AG04450 (cell line): ENCODE measurements around the gene KRT25. TPM values are rescaled to one million over a fixed set of nuclear protein-coding genes. Genes with fewer than 3 reads are reported as not detected.
A peak's percentile ranks its signal among the peaks of the same experiment; 100 is the strongest.

Source experiments
- CTCF ChIA-PET: fragments of 300-600, 350-600 bp; formaldehyde crosslinking; extraction: SDS; loops from one replicate; lab custom pipeline; 2022; ENCODE audit warnings: antibody characterized with exemption, inconsistent platforms; lab: Charles Lee
- POLR2A ChIA-PET: fragments of 350-600 bp; formaldehyde crosslinking; extraction: SDS; loops from one replicate; lab custom pipeline; 2021; ENCODE audit warnings: antibody characterized with exemption, inconsistent platforms; lab: Yijun Ruan, JAX
- DNase-seq: peaks from one replicate; pipeline ENCODE4 v3.0.0-alpha.2; 2011; ENCODE audit warnings: low read depth, low spot score
- H3K27ac ChIP-seq: one replicate; pipeline ENCODE4 v1.5.1; 2012; ENCODE audit warnings: low read depth, low read length, control low read depth
- H3K27me3 ChIP-seq: one replicate; pipeline ENCODE4 v1.6.0; 2012; ENCODE audit warnings: low read length; ENCODE audit not compliant: control insufficient read depth, insufficient read depth
- H3K4me3 ChIP-seq: 2 replicates; pipeline ENCODE4 v1.5.1; 2011; ENCODE audit warnings: mild to moderate bottlenecking, low read depth, low read length, control low read depth
- H3K9me3 ChIP-seq: 2 replicates; pipeline ENCODE4 v1.5.1; 2012; ENCODE audit warnings: low read length; ENCODE audit not compliant: control insufficient read depth, insufficient read depth
- polyA plus RNA-seq: library from polyadenylated mRNA; depleted of rRNA; stranded (reverse); fragments of >200 nt; gene quantifications from 2 replicates; pipeline ENCODE4 v1.2.3, GENCODE V29; 2011
- TF ChIP-seq, protein P1 (sequence below): IDR thresholded peaks from 2 replicates; pipeline ENCODE4 v1.5.1; 2011; ENCODE audit warnings: low read depth, low read length, control low read depth, inconsistent platforms

The KRT25 gene
- polyA plus RNA-seq, 1 experiment, result not detected

- no peak overlapping the region for H3K27ac ChIP-seq
- H3K9me3 ChIP-seq, result no peaks in the 10 kb centered on the region; the same call in 1 of the 2 replicates
- H3K27me3 ChIP-seq, result peaks cover 41% of the 10 kb centered on the region
- H3K4me3 ChIP-seq, result no peak overlapping the region
- POLR2A ChIA-PET, result no interaction called here
- CTCF ChIA-PET, result no interaction called here
- TF ChIP-seq, protein P1, sequence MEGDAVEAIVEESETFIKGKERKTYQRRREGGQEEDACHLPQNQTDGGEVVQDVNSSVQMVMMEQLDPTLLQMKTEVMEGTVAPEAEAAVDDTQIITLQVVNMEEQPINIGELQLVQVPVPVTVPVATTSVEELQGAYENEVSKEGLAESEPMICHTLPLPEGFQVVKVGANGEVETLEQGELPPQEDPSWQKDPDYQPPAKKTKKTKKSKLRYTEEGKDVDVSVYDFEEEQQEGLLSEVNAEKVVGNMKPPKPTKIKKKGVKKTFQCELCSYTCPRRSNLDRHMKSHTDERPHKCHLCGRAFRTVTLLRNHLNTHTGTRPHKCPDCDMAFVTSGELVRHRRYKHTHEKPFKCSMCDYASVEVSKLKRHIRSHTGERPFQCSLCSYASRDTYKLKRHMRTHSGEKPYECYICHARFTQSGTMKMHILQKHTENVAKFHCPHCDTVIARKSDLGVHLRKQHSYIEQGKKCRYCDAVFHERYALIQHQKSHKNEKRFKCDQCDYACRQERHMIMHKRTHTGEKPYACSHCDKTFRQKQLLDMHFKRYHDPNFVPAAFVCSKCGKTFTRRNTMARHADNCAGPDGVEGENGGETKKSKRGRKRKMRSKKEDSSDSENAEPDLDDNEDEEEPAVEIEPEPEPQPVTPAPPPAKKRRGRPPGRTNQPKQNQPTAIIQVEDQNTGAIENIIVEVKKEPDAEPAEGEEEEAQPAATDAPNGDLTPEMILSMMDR, result no peak
- no peak for DNase-seq
Observed at GRCh38 chr17:40796846-40797245, 41.7 kb upstream of the KRT25 start.

DNA sequence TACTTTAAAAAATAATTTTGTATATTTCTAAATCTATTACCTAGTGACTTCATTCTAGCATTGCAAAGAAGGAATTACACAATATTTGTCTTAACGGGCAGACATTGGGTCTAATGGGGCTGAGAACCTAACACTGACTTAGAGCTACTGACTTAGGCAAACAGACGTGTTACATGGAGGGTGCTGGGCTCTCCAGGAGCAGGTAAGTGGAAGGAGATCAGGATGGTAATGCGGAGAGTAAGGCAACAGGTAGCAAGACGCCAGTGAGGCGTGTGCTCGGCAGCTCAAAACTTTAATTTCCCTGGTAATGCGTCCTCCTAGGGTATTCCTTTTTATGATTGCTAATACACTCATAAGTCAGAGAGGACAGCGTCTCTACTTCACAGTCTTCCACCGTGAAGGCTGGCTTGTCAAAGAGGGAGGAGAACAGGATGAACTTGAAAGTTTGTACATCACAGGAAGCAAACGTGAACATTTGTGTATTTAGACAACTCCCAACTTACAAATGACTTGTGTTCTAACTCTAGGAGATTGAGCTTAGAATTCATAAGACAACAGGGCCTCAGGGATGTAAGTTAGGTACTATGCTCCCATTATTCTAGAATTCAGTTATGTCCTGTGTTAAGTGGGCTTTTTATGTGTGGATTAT lies 40.0 kb upstream of the KRT25 start:
- H3K27me3 ChIP-seq, result peaks cover 36% of the 10 kb centered on the region
- no peak for DNase-seq
- POLR2A ChIA-PET, result interaction anchor here (0.7 kb wide), 1 partner anchor 893 kb away, joined by 3 read pairs; the partner anchor contains the start of gene EIF1

GRCh38 chr17:40794466-40794865 lies 39.3 kb upstream of the KRT25 start:
- TF ChIP-seq, protein P1, result no peak
- Histone ChIP-seq H3K27me3 (peaks cover 33% of the 10 kb centered on the region), H3K27ac (no peak overlapping the region), H3K9me3 (no peaks in the 10 kb centered on the region; the same call in 1 of the 2 replicates), H3K4me3 (no peak overlapping the region)
- no peak for DNase-seq
- ChIA-PET CTCF (interaction anchor here (0.8 to 5.8 kb wide), 5 partner anchors 175 to 871 kb away, joined by 3 to 51 read pairs (median 8); no protein-coding TSS in a partner anchor), POLR2A (no interaction called here)

More for the DNA sequence above, 40.0 kb upstream of the KRT25 start:
- CTCF ChIA-PET, result interaction anchor here (0.8 to 5.8 kb wide), 5 partner anchors 175 to 870 kb away, joined by 3 to 51 read pairs (median 8); no protein-coding TSS in a partner anchor
- TF ChIP-seq, protein P1, result no peak
- no peak overlapping the region for H3K27ac ChIP-seq
- no peaks in the 10 kb centered on the region; the same call in 1 of the 2 replicates for H3K9me3 ChIP-seq
- no peak overlapping the region for H3K4me3 ChIP-seq

- DNase-seq, result no peak
- ChIA-PET CTCF (interaction anchor here (0.6 to 5.8 kb wide), 4 partner anchors 89 to 872 kb away, joined by 3 to 51 read pairs (median 4); no protein-coding TSS in a partner anchor), POLR2A (no interaction called here)
- H3K4me3 ChIP-seq, result no peak overlapping the region
- TF ChIP-seq, protein P1, result no peak
- H3K27me3 ChIP-seq, result peaks cover 30% of the 10 kb centered on the region
- H3K9me3 ChIP-seq, result no peaks in the 10 kb centered on the region; the same call in 1 of the 2 replicates
- H3K27ac ChIP-seq, result no peak overlapping the region
Observed at GRCh38 chr17:40793832-40794231, 38.7 kb upstream of the KRT25 start.

DNA sequence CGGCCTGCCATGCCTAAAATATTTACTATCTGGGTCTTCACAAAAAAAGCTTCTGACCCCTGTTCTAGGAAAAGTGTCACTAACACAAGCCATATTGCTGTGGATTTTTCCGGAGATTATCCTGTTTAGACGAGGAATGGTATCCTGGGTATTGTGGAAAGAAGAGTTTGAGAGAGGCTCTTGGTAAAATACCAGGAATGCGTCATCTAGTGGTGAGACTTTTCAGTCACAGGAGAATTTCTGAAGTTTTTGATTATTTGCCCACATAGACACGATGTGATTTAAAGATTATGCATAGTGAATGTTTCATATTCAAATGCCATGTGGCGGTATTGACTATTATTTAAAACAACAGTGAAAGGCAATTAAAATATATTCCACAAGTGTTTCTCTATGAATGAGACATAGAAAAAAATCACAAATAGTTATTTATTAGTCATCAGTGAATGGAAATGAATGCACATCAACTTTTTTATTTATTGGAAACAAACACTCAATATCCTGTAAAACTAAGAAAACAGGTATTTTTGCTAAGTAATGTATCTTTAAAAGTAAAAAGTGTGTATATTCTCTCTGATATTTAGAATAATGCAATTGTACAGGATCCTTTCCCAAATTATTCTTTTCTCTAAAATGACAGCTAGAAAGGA lies 36.8 kb upstream of the KRT25 start:
- POLR2A ChIA-PET, result no interaction called here
- no peaks in the 10 kb centered on the region; the same call in 1 of the 2 replicates for H3K9me3 ChIP-seq
- peaks cover 27% of the 10 kb centered on the region for H3K27me3 ChIP-seq
- no peak overlapping the region for H3K4me3 ChIP-seq
- CTCF ChIA-PET, result interaction anchor here (0.6 to 5.8 kb wide), 24 partner anchors 10 to 876 kb away, joined by 3 to 51 read pairs (median 3); no protein-coding TSS in a partner anchor
- peak; percentile 11 for DNase-seq
- TF ChIP-seq, protein P1, result peak; percentile 79
- H3K27ac ChIP-seq, result no peak overlapping the region
